Gastrocnemius medialis (tissue), 4 donors: ENCODE measurements around the gene DNM1L.

Experiments
- CTCF ChIP-seq, 5 experiments: fragments of 450-650 bp in 3 of 5; fragments of 200-600 bp in 2 of 5; sonication (generic) in 2 of 5; IDR thresholded peaks in 4 of 5; conservative IDR thresholded peaks in 1 of 5; 1 replicate in 4 of 5; 2 replicates in 1 of 5; pipeline ENCODE4 v1.5.1; 2016 to 2019; ENCODE audit warnings: antibody characterized with exemption in 5 of 5, mild to moderate bottlenecking in 3 of 5, moderate library complexity in 3 of 5
- POLR2A ChIP-seq, 2 donors: fragments of 450-650 bp; IDR thresholded peaks; one replicate each; pipeline ENCODE4 v1.6.1; 2017; ENCODE audit warnings: antibody characterized with exemption in 2 of 2, mild to moderate bottlenecking in 2 of 2, moderate library complexity in 2 of 2

GRCh38 chr12:32669584-32669983 is 9.5 kb upstream of the DNM1L start:
- TF ChIP-seq CTCF (IDR thresholded peaks at IDR 0.05 in 4 of 5, conservative IDR thresholded peaks at IDR 0.05 in 1 of 5): no peak
- no peak for TF ChIP-seq POLR2A (IDR thresholded peaks at IDR 0.05)
